Stimulated activated naive B cell treated with anti-CD40 and anti-IgM and Interleukin-4, amounts not matched to agents 10 μg/mL and 1 μg/mL and 100 μg/mL, for 72 hours (primary cell): ENCODE measurements around the gene HESX1.

Experiments used
- ATAC-seq, 2 donors: fragments of 150-1000 bp; cut with Tn5 transposase; replicated peaks; 2 replicates each; pipeline ENCODE4 v1.10.0; 2021; ENCODE audit warnings: moderate library complexity in 1 of 2
- DNase-seq: peaks from one replicate; pipeline ENCODE4 v3.0.0; 2021
- H3K27ac Mint-ChIP-seq: one replicate; pipeline ENCODE4 v1.8.0; 2022; ENCODE audit warnings: mild to moderate bottlenecking, mixed read lengths
- H3K27me3 Mint-ChIP-seq, 2 donors: one replicate each; pipeline ENCODE4 v1.8.0; 2022; ENCODE audit warnings: mixed read lengths in 2 of 2
- H3K36me3 Mint-ChIP-seq, 2 donors: one replicate each; pipeline ENCODE4 v1.8.0; 2022; ENCODE audit warnings: mixed read lengths in 2 of 2, mild to moderate bottlenecking in 1 of 2
- H3K4me1 Mint-ChIP-seq, 2 donors: one replicate each; pipeline ENCODE4 v1.8.0; 2022; ENCODE audit warnings: mixed read lengths in 2 of 2, mild to moderate bottlenecking in 1 of 2
- H3K4me3 Mint-ChIP-seq, 2 donors: one replicate each; pipeline ENCODE4 v1.8.0; 2022; ENCODE audit warnings: mild to moderate bottlenecking in 2 of 2, mixed read lengths in 2 of 2, moderate library complexity in 1 of 2
- H3K9me3 Mint-ChIP-seq, 2 donors: one replicate each; pipeline ENCODE4 v1.8.0; 2022; ENCODE audit warnings: mixed read lengths in 2 of 2, mild to moderate bottlenecking in 1 of 2

The HESX1 gene

DNA sequence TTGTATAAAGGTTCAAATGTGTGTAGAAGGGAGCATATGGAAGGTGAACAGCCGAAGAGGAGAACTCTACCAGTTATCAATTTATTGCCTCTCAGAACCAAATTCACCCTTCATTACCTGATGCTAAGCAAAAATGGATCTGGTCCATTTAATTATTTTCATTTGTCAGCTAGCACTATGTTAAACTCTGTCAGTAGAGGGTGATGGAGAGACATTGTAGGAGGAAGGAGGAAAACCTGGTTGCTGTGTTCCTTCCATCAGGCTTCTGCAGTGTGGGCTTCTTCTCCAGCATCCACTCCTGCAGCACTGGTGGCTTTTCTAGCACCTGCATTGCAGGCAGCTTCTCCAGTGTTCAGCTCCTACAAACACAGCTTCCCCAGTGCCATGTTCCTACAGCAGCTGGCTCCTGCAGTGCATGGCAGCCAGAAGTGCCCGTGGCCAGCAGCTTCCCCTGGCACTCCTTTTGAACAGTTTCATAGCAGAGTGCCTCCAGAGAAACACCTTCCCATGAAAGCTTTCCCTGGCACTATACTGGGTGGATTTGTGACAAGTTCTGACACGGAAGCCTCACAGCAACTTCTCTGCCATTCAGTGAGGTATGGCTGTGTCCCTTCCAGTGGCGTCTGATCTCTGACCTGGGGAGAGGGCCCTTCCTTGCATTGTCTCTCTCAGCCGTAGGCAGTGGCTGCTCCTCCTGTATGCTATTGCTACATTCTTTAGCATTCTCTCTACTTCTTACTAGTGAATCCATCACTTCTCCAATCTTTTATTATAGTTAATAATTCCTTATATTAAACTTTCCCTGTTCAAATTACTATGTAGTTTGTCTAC, 20.0 kb downstream of the HESX1 start:
- ATAC-seq, result peak in 1 of 2 donors; percentile 42
- peaks cover 1 to 7% of the 10 kb centered on the region in 2 donors for H3K4me1 Mint-ChIP-seq
- no peaks in the 10 kb centered on the region for H3K9me3 Mint-ChIP-seq

DNA sequence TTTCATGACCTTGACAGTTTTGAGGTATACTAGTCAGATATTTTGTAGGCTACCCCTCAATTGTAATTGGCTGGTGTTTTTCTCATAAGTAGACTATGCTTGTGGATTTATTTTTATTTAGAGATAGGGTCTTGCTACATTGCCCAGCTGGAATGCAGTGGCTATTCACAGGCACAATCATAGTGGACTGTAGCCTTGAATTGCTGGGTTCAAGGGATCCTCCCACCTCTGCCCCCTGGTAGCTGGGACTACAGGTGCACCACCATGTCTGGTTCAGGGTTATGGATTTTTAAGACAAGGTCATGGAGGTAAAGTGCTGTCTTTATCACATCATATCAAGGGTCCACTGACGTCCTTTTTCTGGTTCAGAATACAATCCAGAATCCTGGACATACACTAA, 23.7 kb downstream of the HESX1 start:
- H3K4me3 Mint-ChIP-seq, result no peak overlapping the region
- H3K4me1 Mint-ChIP-seq, result peaks cover 2 to 16% of the 10 kb centered on the region in 2 donors
- no peaks in the 10 kb centered on the region for H3K9me3 Mint-ChIP-seq
- H3K36me3 Mint-ChIP-seq, result no peaks in the 10 kb centered on the region
- H3K27me3 Mint-ChIP-seq, result peaks cover 0 to under 1% of the 10 kb centered on the region in 2 donors
- DNase-seq, result no peak
- H3K27ac Mint-ChIP-seq, result no peak overlapping the region
- no peak for ATAC-seq

More for the DNA sequence above, 20.0 kb downstream of the HESX1 start:
- Mint-ChIP-seq H3K27ac (no peak overlapping the region), H3K27me3 (no peaks in the 10 kb centered on the region), H3K36me3 (no peaks in the 10 kb centered on the region), H3K4me3 (no peak overlapping the region)
- no peak for DNase-seq

DNA sequence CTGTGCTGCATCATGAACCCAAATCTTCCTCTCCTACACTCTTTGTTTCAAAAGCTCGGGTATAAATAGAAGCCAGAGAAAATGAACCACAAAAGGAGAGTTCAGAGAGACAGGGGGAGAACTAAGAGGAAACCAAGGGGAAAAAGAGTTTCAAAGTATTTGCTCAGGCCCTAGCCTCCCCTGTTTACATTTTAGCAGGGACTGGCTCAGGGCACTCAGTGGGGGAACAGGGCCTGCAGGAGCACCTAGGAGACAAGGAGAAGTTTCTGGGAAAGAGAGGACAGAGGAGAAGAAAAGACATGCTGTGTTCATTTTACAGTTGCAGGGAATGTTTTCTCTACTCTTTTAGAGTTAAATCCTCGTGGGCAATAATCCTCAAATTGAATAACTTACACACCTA, 26.1 kb downstream of the HESX1 start:
- peaks cover 1 to 10% of the 10 kb centered on the region in 2 donors for H3K27me3 Mint-ChIP-seq
- no peak overlapping the region for H3K4me3 Mint-ChIP-seq
- ATAC-seq (no peak), DNase-seq (no peak)
- no peak overlapping the region for H3K27ac Mint-ChIP-seq
- H3K36me3 Mint-ChIP-seq, result no peaks in the 10 kb centered on the region
- H3K9me3 Mint-ChIP-seq, result no peaks in the 10 kb centered on the region
- peaks cover 6 to 29% of the 10 kb centered on the region in 2 donors for H3K4me1 Mint-ChIP-seq

DNA sequence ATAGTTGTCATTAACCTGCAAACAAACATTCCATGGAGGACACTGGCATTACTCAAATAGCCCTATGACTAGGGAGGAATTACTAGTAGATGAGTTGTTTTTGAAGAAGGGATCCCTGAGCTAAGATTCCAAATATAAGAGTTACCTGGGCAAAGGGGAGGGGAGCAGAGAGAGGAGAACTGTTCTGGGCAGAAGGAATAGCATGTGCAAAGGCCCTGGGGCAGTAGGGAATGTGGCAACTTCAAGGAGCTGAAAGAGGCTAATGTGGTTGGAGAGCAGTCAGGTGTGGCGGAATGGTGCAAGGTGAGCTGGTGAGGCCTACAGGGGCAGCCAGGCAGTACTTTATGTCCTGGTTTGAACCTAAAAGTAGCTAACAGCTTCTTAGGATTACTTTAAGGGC, 28.8 kb downstream of the HESX1 start:
- ATAC-seq (no peak), DNase-seq (no peak)
- Mint-ChIP-seq H3K4me1 (peaks cover 9 to 29% of the 10 kb centered on the region in 2 donors), H3K27me3 (peaks cover 29 to 36% of the 10 kb centered on the region in 2 donors), H3K9me3 (no peaks in the 10 kb centered on the region), H3K4me3 (no peak overlapping the region), H3K36me3 (no peaks in the 10 kb centered on the region), H3K27ac (peak overlapping the region; percentile 47)

DNA sequence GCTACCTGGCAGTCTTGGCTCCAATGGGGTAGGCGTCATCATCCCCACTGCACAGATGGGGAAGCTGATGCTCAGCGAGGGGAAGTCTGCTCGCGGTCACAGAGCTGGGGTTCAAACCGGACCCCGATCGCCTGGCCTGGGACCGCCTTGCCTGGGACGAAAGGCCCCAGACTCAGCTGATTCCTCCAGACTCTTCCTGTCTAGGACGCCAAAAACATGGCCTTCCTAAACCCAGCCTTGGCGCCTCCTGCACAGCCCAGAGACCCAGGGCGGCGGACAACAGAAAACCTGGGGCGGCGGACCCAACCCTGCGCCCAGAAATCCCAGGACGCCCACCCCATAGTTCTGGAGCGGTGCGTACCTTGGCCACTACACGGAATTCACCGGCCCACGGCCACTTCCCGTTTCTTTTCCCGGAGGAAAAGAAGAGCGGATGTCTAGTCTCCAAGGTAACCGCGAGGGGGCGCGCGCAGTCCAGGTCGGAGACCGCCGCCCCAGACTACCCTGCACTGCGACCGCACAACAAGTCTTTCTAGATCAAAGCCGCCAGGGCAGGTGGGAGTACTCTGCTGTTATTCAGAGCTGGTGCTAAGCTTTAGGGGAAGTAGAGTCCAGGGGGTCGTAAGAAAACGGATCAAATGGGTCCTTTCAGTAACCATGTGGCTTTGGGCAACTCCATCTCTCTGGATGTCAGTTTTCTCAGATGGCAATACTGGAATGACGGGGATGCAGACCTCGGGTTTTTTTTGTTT, 29.7 kb downstream of the HESX1 start:
- Mint-ChIP-seq H3K27ac (no peak overlapping the region), H3K4me3 (peak overlapping the region; percentile 74 to 85)
- DNase-seq, result peak; percentile 65

DNA sequence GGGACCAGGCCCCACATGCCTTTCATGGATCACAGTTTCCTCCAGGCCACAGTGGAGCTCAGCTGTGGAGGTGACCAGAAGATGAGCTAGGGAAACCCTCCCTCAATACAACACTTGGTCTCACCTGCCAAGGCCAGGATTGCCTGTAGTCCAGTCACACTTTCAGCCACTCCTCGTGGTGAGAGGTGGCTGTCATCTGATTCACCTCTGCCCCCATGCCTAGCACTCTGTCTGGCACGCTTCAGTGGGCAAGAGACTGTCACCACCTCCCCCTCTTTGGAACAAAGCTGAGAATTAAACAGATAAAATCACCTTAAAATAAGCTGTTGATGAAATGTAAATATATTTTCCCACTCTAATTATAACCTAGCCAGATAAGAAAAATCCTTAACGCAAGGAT, 30.7 kb downstream of the HESX1 start:
- H3K27me3 Mint-ChIP-seq, result peaks cover 44 to 48% of the 10 kb centered on the region in 2 donors
- peaks cover 13 to 24% of the 10 kb centered on the region in 2 donors for H3K4me1 Mint-ChIP-seq

More for the DNA sequence above, 29.7 kb downstream of the HESX1 start:
- Mint-ChIP-seq H3K9me3 (no peaks in the 10 kb centered on the region), H3K27me3 (peaks cover 34 to 43% of the 10 kb centered on the region in 2 donors), H3K36me3 (no peaks in the 10 kb centered on the region), H3K4me1 (peaks cover 11 to 24% of the 10 kb centered on the region in 2 donors)
- ATAC-seq, result peak; percentile 89 to 91

DNA sequence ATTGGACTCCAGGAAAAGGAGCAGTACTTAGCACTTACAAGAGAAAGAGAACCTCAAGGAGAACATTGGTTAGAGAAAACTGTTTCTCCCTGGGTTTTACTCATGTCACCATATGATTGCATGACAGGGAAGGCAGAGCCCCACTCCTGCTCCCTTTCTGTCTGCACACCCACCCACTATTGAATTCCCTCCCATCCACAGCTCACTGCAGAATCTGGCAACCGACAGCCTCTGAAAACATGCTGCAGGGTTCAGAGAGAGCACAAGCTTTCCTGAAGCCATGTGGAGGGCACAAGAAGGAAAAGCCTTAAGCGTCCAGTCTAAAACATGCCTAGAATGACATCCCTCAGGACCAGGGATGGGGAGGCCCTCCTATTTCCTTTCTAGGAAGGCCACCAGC, 31.6 kb downstream of the HESX1 start:
- Mint-ChIP-seq H3K27me3 (peaks cover 51% of the 10 kb centered on the region in 2 donors), H3K27ac (no peak overlapping the region), H3K4me1 (peaks cover 15 to 21% of the 10 kb centered on the region in 2 donors), H3K36me3 (no peaks in the 10 kb centered on the region), H3K4me3 (no peak overlapping the region), H3K9me3 (no peaks in the 10 kb centered on the region)
- ATAC-seq, result no peak
- no peak for DNase-seq

More for the DNA sequence above, 30.7 kb downstream of the HESX1 start:
- Mint-ChIP-seq H3K36me3 (no peaks in the 10 kb centered on the region), H3K4me3 (peak overlapping the region; percentile 17 to 85), H3K27ac (no peak overlapping the region), H3K9me3 (no peaks in the 10 kb centered on the region)
- ATAC-seq, result no peak
- no peak for DNase-seq

DNA sequence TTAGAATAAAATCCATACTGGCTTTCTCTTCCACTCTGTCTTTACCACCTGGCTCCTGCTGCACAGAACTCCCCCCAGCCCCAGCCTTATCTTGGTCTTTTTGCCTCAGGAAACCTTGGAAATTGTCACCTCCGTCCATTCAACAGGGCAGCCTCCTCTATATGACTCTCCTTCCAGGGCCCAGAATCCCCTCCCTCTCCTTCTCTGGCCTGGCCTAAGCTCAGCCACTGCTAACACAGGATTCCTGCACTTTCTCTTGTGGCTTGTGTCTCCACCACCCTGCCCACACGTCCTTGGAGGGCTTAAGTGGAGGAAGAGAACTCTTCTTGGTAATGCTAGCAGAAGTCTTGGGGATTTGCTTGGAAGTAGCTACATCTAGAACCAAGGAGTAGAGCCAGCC, 33.1 kb downstream of the HESX1 start:
- Mint-ChIP-seq H3K27me3 (peaks cover 61 to 64% of the 10 kb centered on the region in 2 donors), H3K4me1 (peaks cover 18 to 21% of the 10 kb centered on the region in 2 donors), H3K4me3 (peak overlapping the region in 1 of 2 donors; percentile 31), H3K36me3 (peaks cover 0 to 3% of the 10 kb centered on the region in 2 donors), H3K9me3 (peaks cover 0 to 2% of the 10 kb centered on the region in 2 donors), H3K27ac (no peak overlapping the region)
- ATAC-seq, result no peak
- no peak for DNase-seq

DNA sequence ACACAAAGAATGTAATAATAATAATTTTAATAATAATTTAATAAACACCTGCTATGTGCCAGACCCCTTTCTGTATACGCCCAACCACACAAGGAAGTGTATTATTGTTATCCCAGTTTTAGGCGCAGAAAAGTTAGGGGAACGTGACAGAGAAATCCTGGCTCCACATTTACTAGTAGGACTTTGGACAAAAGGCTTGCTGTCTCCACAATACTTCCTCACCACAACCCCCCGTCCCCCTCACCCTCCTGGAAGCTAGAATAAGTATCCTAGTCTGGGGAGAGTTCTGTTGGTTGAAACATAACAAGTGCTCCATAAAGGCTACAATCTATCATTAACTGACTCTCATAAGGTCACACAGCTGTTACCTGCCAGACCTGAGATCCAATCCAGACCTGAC, 34.1 kb downstream of the HESX1 start:
- peaks cover 0 to 3% of the 10 kb centered on the region in 2 donors for H3K36me3 Mint-ChIP-seq
- H3K4me1 Mint-ChIP-seq, result peaks cover 18 to 21% of the 10 kb centered on the region in 2 donors
- peak overlapping the region; percentile 71 to 90 for H3K4me3 Mint-ChIP-seq
- H3K27ac Mint-ChIP-seq, result no peak overlapping the region
- no peak for ATAC-seq
- DNase-seq, result no peak
- H3K9me3 Mint-ChIP-seq, result peaks cover 0 to 2% of the 10 kb centered on the region in 2 donors
- peaks cover 61 to 74% of the 10 kb centered on the region in 2 donors for H3K27me3 Mint-ChIP-seq

DNA sequence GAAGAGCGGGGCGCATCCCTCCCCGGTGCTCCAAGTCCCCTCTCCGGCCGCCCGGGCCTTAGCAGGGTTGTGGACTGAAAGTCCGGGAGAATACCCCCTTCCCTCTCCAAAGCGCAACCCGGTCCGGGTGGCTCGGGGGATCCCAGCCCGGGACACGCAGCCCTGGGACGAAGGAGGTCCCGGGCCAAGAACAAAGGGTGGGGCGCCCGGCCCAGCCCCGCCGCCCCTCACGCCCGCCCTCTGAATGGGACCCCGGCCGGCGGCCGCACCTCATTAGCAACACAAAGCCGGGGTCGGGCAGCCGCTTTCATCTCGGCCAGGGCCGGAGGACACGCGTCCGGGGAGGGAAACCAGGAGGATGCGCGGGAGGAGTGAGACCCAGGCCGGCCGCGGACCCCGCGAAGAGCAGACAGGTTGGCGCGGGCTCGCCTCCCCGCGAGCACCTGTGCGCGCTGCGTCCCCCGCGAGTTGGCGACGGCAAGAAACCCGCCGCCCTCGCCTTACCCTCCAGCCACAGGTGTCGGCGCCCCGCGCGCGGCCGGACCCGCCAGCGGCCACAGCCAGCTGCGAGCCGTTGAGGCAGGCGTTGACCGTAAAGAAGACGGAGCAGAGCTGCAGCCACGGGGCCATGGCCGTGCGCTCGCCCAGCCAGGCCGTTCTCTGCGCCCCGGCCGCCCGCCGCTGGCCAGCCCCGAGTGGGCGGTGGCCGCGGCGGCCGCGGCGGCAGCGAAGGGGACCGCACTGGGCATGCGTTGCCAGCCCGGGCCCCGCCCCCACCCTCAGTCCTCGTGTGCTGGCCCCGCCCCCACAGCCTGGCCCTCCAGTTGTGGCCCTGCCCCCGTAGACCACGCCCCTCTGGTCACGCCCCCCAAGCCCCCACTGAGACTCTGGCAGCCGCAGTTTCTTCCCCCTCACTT, 34.9 kb downstream of the HESX1 start, which contains the start of gene IL17RD:
TSS of gene IL17RD (minus strand) at position 697 of the 917 bp plus-strand sequence. CDS start at position 630, 67 bp downstream.
- H3K4me1 Mint-ChIP-seq, result peaks cover 16% of the 10 kb centered on the region in 2 donors
- peak; percentile 66 to 76 for ATAC-seq
- peaks cover 68 to 82% of the 10 kb centered on the region in 2 donors for H3K27me3 Mint-ChIP-seq
- H3K4me3 Mint-ChIP-seq, result peak within 1 kb of the TSS; percentile 90
- no peak within 1 kb of the TSS for H3K27ac Mint-ChIP-seq
- peak; percentile 23 for DNase-seq
- peaks cover 0 to 2% of the 10 kb centered on the region in 2 donors for H3K9me3 Mint-ChIP-seq
- peaks cover 0 to 3% of the 10 kb centered on the region in 2 donors for H3K36me3 Mint-ChIP-seq

DNA sequence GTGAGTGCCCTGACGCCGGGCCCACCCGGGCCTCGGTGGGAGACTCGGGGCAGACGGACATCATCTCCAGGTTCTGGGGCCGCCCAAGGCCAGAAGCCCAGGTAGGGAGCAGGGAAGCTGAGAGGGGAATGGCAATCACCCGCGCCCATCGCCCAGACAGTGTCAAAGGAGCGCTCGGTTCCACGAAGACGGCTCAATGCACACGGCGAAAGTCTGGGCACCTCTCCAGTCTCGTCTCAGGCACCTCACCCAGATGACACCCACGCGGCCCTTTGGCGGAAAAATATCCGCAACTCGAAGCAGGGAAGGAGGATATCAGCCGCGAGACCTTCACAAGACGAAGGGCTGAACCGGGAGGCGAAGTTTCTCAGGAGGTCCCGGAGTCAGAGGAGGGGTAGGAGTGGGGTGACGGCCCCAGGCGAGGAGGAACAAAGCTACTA, 35.5 kb downstream of the HESX1 start:
- Mint-ChIP-seq H3K27me3 (peaks cover 70 to 88% of the 10 kb centered on the region in 2 donors), H3K27ac (no peak overlapping the region), H3K4me3 (peak overlapping the region; percentile 90), H3K9me3 (peaks cover 0 to 2% of the 10 kb centered on the region in 2 donors), H3K4me1 (peaks cover 15 to 18% of the 10 kb centered on the region in 2 donors), H3K36me3 (peaks cover 0 to 3% of the 10 kb centered on the region in 2 donors)
- ATAC-seq (peak; percentile 24 to 37), DNase-seq (no peak)

DNA sequence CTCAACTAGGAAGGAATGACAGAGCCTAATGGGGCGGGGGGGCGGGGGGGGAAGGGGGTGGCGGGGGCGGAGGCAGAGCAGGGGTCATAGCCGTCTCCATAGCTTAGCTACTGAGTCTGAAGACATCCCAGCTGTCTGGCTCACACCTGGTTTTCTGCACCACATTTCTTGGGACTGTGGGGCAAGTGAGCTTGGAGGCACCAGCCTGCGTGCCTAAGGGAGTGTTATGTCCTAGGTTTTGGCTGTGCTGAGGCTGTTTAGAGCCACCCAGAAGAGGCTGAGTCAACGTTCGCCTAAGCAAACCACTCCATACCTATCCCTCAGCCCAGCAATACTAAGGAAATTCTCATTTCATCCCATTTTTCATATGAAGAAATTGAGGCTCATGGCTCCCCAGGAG, 36.0 kb downstream of the HESX1 start:
- ATAC-seq (no peak), DNase-seq (no peak)
- no peak overlapping the region for H3K27ac Mint-ChIP-seq
- H3K4me3 Mint-ChIP-seq, result peak overlapping the region; percentile 90
- peaks cover 16 to 19% of the 10 kb centered on the region in 2 donors for H3K4me1 Mint-ChIP-seq
- peaks cover 0 to 2% of the 10 kb centered on the region in 2 donors for H3K9me3 Mint-ChIP-seq
- peaks cover 0 to 3% of the 10 kb centered on the region in 2 donors for H3K36me3 Mint-ChIP-seq
- H3K27me3 Mint-ChIP-seq, result peaks cover 71 to 93% of the 10 kb centered on the region in 2 donors

DNA sequence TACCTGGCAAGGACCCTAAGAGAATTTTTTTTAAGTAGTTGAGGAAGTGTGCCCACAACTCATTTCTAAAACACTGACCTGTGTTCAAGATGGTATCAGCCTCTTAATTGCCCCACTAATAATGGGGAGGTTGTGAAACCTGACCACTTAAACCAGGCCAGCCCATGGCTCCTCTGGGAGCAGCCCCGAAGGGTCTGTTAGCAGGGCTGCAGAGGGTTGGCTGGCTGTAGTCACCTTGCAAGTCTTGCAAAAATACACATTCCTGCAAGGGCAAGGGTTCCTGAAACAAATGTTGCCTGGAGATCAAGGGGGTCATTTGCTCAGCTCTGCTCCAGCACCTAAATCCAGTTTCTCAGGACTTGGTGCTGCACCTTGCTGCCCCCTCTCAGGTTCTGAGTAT, 37.9 kb downstream of the HESX1 start:
- Mint-ChIP-seq H3K36me3 (peaks cover 0 to 3% of the 10 kb centered on the region in 2 donors), H3K9me3 (peaks cover 0 to 2% of the 10 kb centered on the region in 2 donors), H3K4me3 (no peak overlapping the region), H3K4me1 (peaks cover 17 to 19% of the 10 kb centered on the region in 2 donors), H3K27ac (no peak overlapping the region), H3K27me3 (peaks cover 62 to 83% of the 10 kb centered on the region in 2 donors)
- no peak for DNase-seq
- no peak for ATAC-seq
